Neural crest cell (in vitro differentiated cells): Measurements from ENCODE around the gene CFAP61. TPM values are rescaled to one million over a fixed set of nuclear protein-coding genes. Genes with fewer than 3 reads are reported as not detected.

ENCODE experiments used
- DNase-seq: peaks from one replicate; pipeline ENCODE4 v3.0.0; 2021; ENCODE audit warnings: low read depth, mixed read lengths, low spot score
- H3K27ac Mint-ChIP-seq: one replicate; pipeline ENCODE4 v1.8.0; 2021; ENCODE audit warnings: mild to moderate bottlenecking, mixed read lengths; ENCODE audit not compliant: unreplicated experiment
- H3K27me3 Mint-ChIP-seq: 2 replicates; pipeline ENCODE4 v1.8.0; 2021; ENCODE audit warnings: low read depth, mild to moderate bottlenecking, mixed read lengths
- H3K36me3 Mint-ChIP-seq: 2 replicates; pipeline ENCODE4 v1.8.0; 2021; ENCODE audit warnings: low read depth, mild to moderate bottlenecking, mixed read lengths
- H3K4me1 Mint-ChIP-seq: 2 replicates; pipeline ENCODE4 v1.8.0; 2021; ENCODE audit warnings: mixed read lengths
- H3K4me3 Mint-ChIP-seq: one replicate; pipeline ENCODE4 v1.8.0; 2021; ENCODE audit warnings: mild to moderate bottlenecking, mixed read lengths
- H3K9me3 Mint-ChIP-seq: 2 replicates; pipeline ENCODE4 v1.8.0; 2021; ENCODE audit warnings: mixed read lengths
- total RNA-seq: library from RNA; stranded (reverse); gene quantifications from 2 replicates; pipeline ENCODE4 v1.2.1, GENCODE V29; 2021
- TF ChIP-seq, protein P1 (sequence below): fragments of 200-600 bp; sonication (generic); conservative IDR thresholded peaks from 2 replicates; pipeline ENCODE4 v1.5.0; 2021; ENCODE audit warnings: antibody characterized with exemption, mild to moderate bottlenecking

Gene CFAP61
- total RNA-seq, 1 donor from 2014 or later: 1.9 TPM

DNA sequence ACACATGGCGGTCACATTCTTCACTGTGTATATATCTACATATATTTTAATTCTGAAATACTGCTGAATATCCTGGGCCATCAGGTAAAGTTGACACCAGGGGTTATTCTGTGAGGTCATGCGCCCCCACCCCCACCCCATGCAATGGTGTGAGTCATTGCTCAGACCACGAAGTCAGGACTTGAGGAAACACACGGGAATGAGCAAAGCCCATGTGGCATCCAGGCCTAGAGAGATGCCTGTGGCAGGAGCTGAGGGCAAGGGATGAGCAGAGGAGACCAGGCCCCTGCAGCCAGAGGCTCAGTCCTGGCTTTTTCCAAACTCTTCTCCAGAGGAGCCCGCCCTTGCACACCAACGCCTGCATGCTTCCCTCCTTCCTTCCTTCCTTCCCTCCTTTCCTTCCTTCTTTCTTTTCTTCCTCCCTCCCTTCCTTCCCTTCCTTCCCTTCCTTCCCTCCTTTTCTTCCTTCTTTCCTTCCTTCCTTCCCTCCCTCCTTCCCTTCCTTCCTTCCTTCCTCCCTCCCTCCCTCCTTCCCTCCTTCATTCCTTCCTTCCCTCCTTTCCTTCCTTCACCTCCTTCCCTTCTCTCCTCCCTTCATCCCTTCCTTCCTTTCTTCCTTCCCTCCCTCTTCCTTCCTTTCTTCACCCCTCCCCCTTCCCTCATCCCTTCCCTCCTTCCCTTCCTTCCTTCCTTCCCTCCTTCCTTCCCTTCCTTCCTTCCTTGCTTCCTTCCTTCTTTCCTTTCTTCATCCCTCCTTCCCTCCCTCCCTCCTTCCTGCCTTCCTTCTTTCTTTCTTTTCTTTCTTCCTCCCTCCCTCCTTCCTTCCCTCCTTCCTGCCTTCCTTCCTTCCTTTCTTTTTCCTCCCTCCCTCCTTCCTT is 243.5 kb downstream of the CFAP61 start:
- no peak for DNase-seq
- Mint-ChIP-seq H3K9me3 (no peaks in the 10 kb centered on the region), H3K4me1 (no peaks in the 10 kb centered on the region), H3K36me3 (no peaks in the 10 kb centered on the region), H3K27ac (no peak overlapping the region), H3K27me3 (no peaks in the 10 kb centered on the region), H3K4me3 (no peak overlapping the region)
- TF ChIP-seq, protein P1, sequence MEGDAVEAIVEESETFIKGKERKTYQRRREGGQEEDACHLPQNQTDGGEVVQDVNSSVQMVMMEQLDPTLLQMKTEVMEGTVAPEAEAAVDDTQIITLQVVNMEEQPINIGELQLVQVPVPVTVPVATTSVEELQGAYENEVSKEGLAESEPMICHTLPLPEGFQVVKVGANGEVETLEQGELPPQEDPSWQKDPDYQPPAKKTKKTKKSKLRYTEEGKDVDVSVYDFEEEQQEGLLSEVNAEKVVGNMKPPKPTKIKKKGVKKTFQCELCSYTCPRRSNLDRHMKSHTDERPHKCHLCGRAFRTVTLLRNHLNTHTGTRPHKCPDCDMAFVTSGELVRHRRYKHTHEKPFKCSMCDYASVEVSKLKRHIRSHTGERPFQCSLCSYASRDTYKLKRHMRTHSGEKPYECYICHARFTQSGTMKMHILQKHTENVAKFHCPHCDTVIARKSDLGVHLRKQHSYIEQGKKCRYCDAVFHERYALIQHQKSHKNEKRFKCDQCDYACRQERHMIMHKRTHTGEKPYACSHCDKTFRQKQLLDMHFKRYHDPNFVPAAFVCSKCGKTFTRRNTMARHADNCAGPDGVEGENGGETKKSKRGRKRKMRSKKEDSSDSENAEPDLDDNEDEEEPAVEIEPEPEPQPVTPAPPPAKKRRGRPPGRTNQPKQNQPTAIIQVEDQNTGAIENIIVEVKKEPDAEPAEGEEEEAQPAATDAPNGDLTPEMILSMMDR: no peak

DNA sequence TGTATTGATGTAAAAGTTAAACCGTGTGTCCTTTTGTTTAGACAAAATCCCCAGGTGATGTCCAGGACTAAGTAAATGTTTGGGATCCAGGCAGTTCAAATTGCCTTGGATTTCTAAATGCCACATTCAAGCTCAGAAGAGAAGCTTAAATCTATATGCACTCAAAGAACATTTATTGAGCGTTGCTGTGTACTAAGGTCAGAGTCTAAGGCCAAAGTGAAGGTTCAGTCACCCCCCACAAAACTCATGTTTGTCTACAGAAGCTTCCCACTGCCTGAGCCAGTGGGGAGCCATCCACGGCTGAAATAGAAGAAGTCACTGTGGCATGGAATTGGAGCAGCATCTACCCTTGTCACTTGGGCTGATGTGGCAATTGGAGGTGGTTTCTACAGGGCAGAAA is 244.8 kb downstream of the CFAP61 start:
- Mint-ChIP-seq H3K27ac (no peak overlapping the region), H3K4me1 (no peaks in the 10 kb centered on the region), H3K9me3 (no peaks in the 10 kb centered on the region), H3K36me3 (no peaks in the 10 kb centered on the region), H3K4me3 (no peak overlapping the region), H3K27me3 (no peaks in the 10 kb centered on the region)
- TF ChIP-seq, protein P1: no peak
- DNase-seq: no peak

DNA sequence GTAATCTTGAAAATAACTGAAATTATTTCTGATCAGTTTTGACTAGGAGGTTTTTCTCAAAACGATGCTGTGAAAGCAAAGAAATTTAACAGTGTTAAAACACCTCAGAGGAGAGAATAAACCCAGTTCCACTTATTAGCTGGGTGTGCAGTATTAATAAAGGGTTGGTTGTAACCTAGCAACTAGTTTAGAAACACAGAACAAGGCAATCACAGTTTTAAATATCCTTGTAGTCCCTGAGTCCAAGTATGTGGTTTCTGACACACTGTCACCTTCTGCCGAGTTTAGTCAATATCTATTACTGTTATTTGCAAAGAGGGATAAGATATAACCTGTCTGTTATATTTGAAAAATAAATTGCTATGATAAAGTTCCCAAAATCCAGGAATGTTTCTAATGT is 245.4 kb downstream of the CFAP61 start:
- no peaks in the 10 kb centered on the region for H3K27me3 Mint-ChIP-seq
- H3K9me3 Mint-ChIP-seq: no peaks in the 10 kb centered on the region
- no peaks in the 10 kb centered on the region for H3K4me1 Mint-ChIP-seq
- no peak overlapping the region for H3K27ac Mint-ChIP-seq
- DNase-seq: no peak
- H3K36me3 Mint-ChIP-seq: no peaks in the 10 kb centered on the region
- H3K4me3 Mint-ChIP-seq: no peak overlapping the region
- TF ChIP-seq, protein P1: no peak

DNA sequence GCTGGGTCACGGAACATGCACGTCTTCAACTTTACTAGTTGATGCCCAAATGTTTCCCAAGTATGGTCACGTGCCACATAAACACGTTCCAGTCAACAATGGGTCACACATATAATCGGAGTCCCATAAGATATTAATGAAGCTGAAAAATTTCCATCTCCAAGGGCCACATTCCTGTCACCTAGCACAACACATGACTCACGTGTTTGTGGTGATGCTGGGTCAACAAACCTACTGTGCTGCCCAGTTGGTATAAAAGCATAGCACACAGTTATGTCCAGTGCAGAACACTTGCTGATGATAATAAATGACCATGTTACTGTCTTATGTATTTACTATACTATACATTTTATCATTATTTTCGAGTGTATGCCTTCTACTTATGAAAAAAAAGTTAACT is 247.6 kb downstream of the CFAP61 start:
- H3K36me3 Mint-ChIP-seq: no peaks in the 10 kb centered on the region
- no peaks in the 10 kb centered on the region for H3K27me3 Mint-ChIP-seq
- no peak overlapping the region for H3K27ac Mint-ChIP-seq
- TF ChIP-seq, protein P1: no peak
- no peaks in the 10 kb centered on the region for H3K4me1 Mint-ChIP-seq
- H3K9me3 Mint-ChIP-seq: no peaks in the 10 kb centered on the region
- no peak overlapping the region for H3K4me3 Mint-ChIP-seq
- no peak for DNase-seq

DNA sequence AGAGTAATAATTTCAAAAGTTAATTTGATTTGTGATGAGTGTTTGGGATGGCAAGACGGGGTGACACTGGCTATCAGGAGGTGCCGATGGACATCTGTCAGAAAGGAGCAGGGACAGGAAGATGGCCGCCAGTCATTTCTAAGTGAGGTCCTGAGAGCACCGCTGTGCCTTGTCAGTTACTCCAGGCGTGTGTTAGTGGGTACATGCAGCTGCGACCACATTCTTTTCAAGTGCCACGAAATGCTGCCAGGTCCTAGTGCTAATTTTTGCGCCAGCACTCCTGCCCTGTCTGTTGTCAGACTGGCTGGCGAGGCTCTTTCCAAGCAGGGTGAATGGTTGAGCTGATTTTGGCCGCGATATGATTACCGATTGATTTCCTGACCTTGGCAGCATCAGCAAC is 251.0 kb downstream of the CFAP61 start:
- Mint-ChIP-seq H3K36me3 (no peaks in the 10 kb centered on the region), H3K4me1 (no peaks in the 10 kb centered on the region), H3K27me3 (no peaks in the 10 kb centered on the region), H3K4me3 (no peak overlapping the region), H3K27ac (no peak overlapping the region), H3K9me3 (no peaks in the 10 kb centered on the region)
- DNase-seq: no peak
- TF ChIP-seq, protein P1: no peak
